SK-N-SH (cell line): ENCODE results near the gene GRK1. TPM values are rescaled to one million over a fixed set of nuclear protein-coding genes. Genes with fewer than 3 reads are reported as not detected.

ENCODE experiments used
- CTCF ChIA-PET: fragments of 300-600, 350-600 bp; formaldehyde crosslinking; extraction: SDS; loops from one replicate; lab custom pipeline; 2021; lab: Yijun Ruan, JAX
- POLR2A ChIA-PET: fragments of 350-600 bp; sonication (Branson Sonifier 250); formaldehyde crosslinking; extraction: SDS; loops from one replicate; lab custom pipeline; 2020; ENCODE audit warnings: antibody characterized with exemption, inconsistent platforms; lab: Yijun Ruan, JAX
- DNase-seq: peaks from one replicate; pipeline ENCODE4 v3.0.0; 2012
- H2AFZ ChIP-seq: fragments of 200-600 bp; sonication (generic); 2 replicates; pipeline ENCODE4 v1.8.1; 2016; ENCODE audit warnings: antibody characterized with exemption, mild to moderate bottlenecking, low read depth
- H3F3A ChIP-seq: fragments of 200-600 bp; sonication (generic); replicated peaks from 2 replicates; pipeline ENCODE3; 2016; ENCODE audit warnings: antibody characterized with exemption, mild to moderate bottlenecking; ENCODE audit not compliant: insufficient read depth
- H3K27ac ChIP-seq, 2 experiments: fragments of 200-500 bp in 1 of 2; fragments of 200-600 bp in 1 of 2; sonication (Bioruptor generic) in 1 of 2; sonication (generic), shearing (Covaris generic) in 1 of 2; 2 replicates each; pipeline versions ENCODE4 v1.5.1 to v1.6.1; 2014 to 2016; ENCODE audit warnings: low read depth in 2 of 2, inconsistent platforms in 1 of 2, low read length in 1 of 2, mild to moderate bottlenecking in 1 of 2, mixed read lengths in 1 of 2
- H3K27me3 ChIP-seq: fragments of 200-600 bp; sonication (generic), shearing (Covaris generic); 2 replicates; pipeline ENCODE4 v1.6.1; 2016; ENCODE audit warnings: mixed run types; ENCODE audit not compliant: insufficient read depth
- H3K36me3 ChIP-seq, 2 experiments: fragments of 200-500 bp in 1 of 2; fragments of 200-600 bp in 1 of 2; sonication (Bioruptor generic) in 1 of 2; sonication (generic) in 1 of 2; replicated peaks in 1 of 2; 2 replicates each; pipeline versions ENCODE3 to v1.5.1; 2014 to 2016; ENCODE audit warnings: low read length in 1 of 2, mild to moderate bottlenecking in 1 of 2; ENCODE audit not compliant: insufficient read depth in 2 of 2, control insufficient read depth in 1 of 2
- H3K4me1 ChIP-seq, 2 experiments: fragments of 200-500 bp in 1 of 2; fragments of 200-600 bp in 1 of 2; sonication (Bioruptor generic) in 1 of 2; sonication (generic), shearing (Covaris generic) in 1 of 2; 2 replicates each; pipeline versions ENCODE4 v1.5.1 to v1.6.1; 2014 to 2016; ENCODE audit warnings: low read depth in 1 of 2, low read length in 1 of 2, mixed run types in 1 of 2; ENCODE audit not compliant: insufficient read depth in 2 of 2, control insufficient read depth in 1 of 2
- H3K4me2 ChIP-seq: fragments of 200-600 bp; sonication (generic), shearing (Covaris generic); 2 replicates; pipeline ENCODE4 v1.6.1; 2017; ENCODE audit warnings: mixed run types
- H3K4me3 ChIP-seq, 2 experiments: fragments of 200-500 bp in 1 of 2; fragments of 200-600 bp in 1 of 2; sonication (Bioruptor generic) in 1 of 2; sonication (generic), shearing (Covaris generic) in 1 of 2; 2 replicates each; pipeline versions ENCODE4 v1.5.1 to v1.8.1; 2014 to 2016; ENCODE audit warnings: low read depth in 2 of 2, inconsistent platforms in 1 of 2, low read length in 1 of 2, mild to moderate bottlenecking in 1 of 2, mixed read lengths in 1 of 2, moderate library complexity in 1 of 2
- H3K79me2 ChIP-seq: fragments of 200-600 bp; sonication (generic); 2 replicates; pipeline ENCODE4 v1.8.1; 2017; ENCODE audit warnings: mild to moderate bottlenecking; ENCODE audit not compliant: insufficient read depth
- H3K9ac ChIP-seq: fragments of 200-600 bp; sonication (generic); 2 replicates; pipeline ENCODE4 v1.6.1; 2017; ENCODE audit warnings: mixed run types
- H3K9me2 ChIP-seq: fragments of 200-600 bp; sonication (generic); 2 replicates; pipeline ENCODE4 v1.6.1; 2017; ENCODE audit warnings: mixed run types
- H3K9me3 ChIP-seq: fragments of 200-600 bp; sonication (generic); 2 replicates; pipeline ENCODE4 v1.6.1; 2017; ENCODE audit warnings: mixed run types, mild to moderate bottlenecking, moderate library complexity
- H4K20me1 ChIP-seq: fragments of 200-600 bp; sonication (generic); 2 replicates; pipeline ENCODE4 v1.6.1; 2017; ENCODE audit warnings: mild to moderate bottlenecking, mixed run types; ENCODE audit not compliant: insufficient read depth
- CHD2 ChIP-seq: fragments of 150-350 bp; IDR thresholded peaks from 2 replicates; pipeline ENCODE4 v1.6.1; 2018; ENCODE audit warnings: low read length; ENCODE audit not compliant: partially characterized antibody
- ELF1 ChIP-seq: IDR thresholded peaks from 2 replicates; pipeline ENCODE4 v1.4.0; 2012
- EP300 ChIP-seq, 2 experiments: IDR thresholded peaks; 2 replicates each; pipeline versions ENCODE4 v1.4.0 to v1.6.1; 2012; ENCODE audit warnings: borderline replicate concordance in 1 of 2, low read depth in 1 of 2, low read length in 1 of 2
- FOSL2 ChIP-seq: IDR thresholded peaks from 2 replicates; pipeline ENCODE4 v1.4.0; 2012; ENCODE audit warnings: low read depth, mild to moderate bottlenecking, moderate library complexity, borderline replicate concordance
- FOXJ3 ChIP-seq: sonication (generic); formaldehyde crosslinking; IDR thresholded peaks from 2 replicates; pipeline ENCODE4 v1.5.1; 2020; ENCODE audit warnings: mild to moderate bottlenecking, missing genetic modification reagents
- GABPA ChIP-seq: IDR thresholded peaks from 2 replicates; pipeline ENCODE4 v1.4.0; 2012; ENCODE audit warnings: low read depth, mild to moderate bottlenecking
- JUND ChIP-seq: IDR thresholded peaks from 2 replicates; pipeline ENCODE4 v1.4.0; 2012
- MAX ChIP-seq: IDR thresholded peaks from 2 replicates; pipeline ENCODE4 v1.4.0; 2012; ENCODE audit warnings: low read depth
- MEF2A ChIP-seq: IDR thresholded peaks from 2 replicates; pipeline ENCODE4 v1.4.0; 2012; ENCODE audit warnings: low read depth, borderline replicate concordance
- MXI1 ChIP-seq: IDR thresholded peaks from 2 replicates; pipeline ENCODE4 v1.6.1; 2012; ENCODE audit warnings: mild to moderate bottlenecking, low read depth, low read length, improper control_type of control experiment
- NFIC ChIP-seq: IDR thresholded peaks from 2 replicates; pipeline ENCODE4 v1.4.0; 2012; ENCODE audit warnings: borderline replicate concordance
- POLR2AphosphoS5 ChIP-seq: IDR thresholded peaks from 2 replicates; pipeline ENCODE4 v1.6.1; 2012; ENCODE audit warnings: low read depth, low read length
- RXRA ChIP-seq: IDR thresholded peaks from 2 replicates; pipeline ENCODE4 v1.4.0; 2012; ENCODE audit warnings: low read depth, mild to moderate bottlenecking, borderline replicate concordance
- SIN3A ChIP-seq: IDR thresholded peaks from 2 replicates; pipeline ENCODE4 v1.6.1; 2012; ENCODE audit warnings: low read depth, mild to moderate bottlenecking, low read length, moderate library complexity, borderline replicate concordance
- SMC3 ChIP-seq: IDR thresholded peaks from 2 replicates; pipeline ENCODE4 v1.6.1; 2012; ENCODE audit warnings: low read depth, low read length, improper control_type of control experiment
- TCF12 ChIP-seq: IDR thresholded peaks from 2 replicates; pipeline ENCODE4 v1.4.0; 2012
- USF1 ChIP-seq: IDR thresholded peaks from 2 replicates; pipeline ENCODE4 v1.4.0; 2012; ENCODE audit warnings: low read depth, borderline replicate concordance
- YY1 ChIP-seq: IDR thresholded peaks from 2 replicates; pipeline ENCODE4 v1.4.0; 2012; ENCODE audit warnings: low read depth, mild to moderate bottlenecking
- ZBTB33 ChIP-seq: IDR thresholded peaks from 2 replicates; pipeline ENCODE4 v1.4.0; 2012; ENCODE audit warnings: low read depth, borderline replicate concordance
- WGBS: methylation state at CpG from one replicate; pipeline ENCODE4 v1.1.6; 2017; ENCODE audit warnings: low lambda C conversion rate; 5-methylcytosine and 5-hydroxymethylcytosine counted together
- polyA plus RNA-seq, 3 experiments: library from polyadenylated mRNA; depleted of rRNA; stranded (reverse); fragments of >200 nt; gene quantifications; 2 replicates each; pipeline ENCODE4 v1.2.3, GENCODE V29; 2012
- TF ChIP-seq, protein P1 (sequence below): fragments of 150-350 bp; IDR thresholded peaks from 2 replicates; pipeline ENCODE4 v1.6.1; 2017; ENCODE audit warnings: antibody characterized with exemption, low read length, low read depth, borderline replicate concordance
- TF ChIP-seq, protein P2 (sequence below): fragments of 150-350 bp; IDR thresholded peaks from 2 replicates; pipeline ENCODE4 v1.6.1; 2016; ENCODE audit warnings: mild to moderate bottlenecking, low read depth, low read length

GRK1 gene
- polyA plus RNA-seq, 1 of the 3 experiments (the other 2 are of a cell fraction) = 0.12 TPM

DNA sequence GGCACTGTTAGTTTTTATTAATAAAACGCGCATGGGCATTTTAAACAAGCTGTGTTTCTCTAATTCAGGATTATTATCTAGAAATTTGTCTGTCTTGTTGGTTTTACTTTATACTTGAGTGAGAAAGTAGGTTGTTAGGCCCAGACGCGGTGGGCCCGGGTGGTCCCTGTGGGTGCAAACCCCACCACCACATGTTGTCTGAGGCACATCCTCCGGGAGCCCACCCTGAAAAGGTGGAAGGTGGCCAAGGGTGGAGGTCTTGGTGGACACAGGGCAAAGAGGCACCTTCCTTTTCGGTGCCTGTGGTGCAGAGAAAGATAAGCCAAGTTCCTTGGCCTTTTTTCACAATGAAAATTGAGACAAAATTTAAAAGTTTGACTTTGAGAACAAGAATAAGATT, 25.6 kb upstream of the GRK1 start:
- H3K27ac ChIP-seq = no peak overlapping the region; a peak in 1 of 4 replicates
- H3K9me2 ChIP-seq = no peaks in the 10 kb centered on the region
- TF ChIP-seq ELF1 = no peak
- no peak for TF ChIP-seq FOXJ3
- TF ChIP-seq NFIC = no peak
- TF ChIP-seq USF1 = no peak
- no peak for TF ChIP-seq ZBTB33
- no peak for TF ChIP-seq CHD2
- TF ChIP-seq SIN3A = no peak
- no peak for TF ChIP-seq GABPA
- TF ChIP-seq, protein P1, sequence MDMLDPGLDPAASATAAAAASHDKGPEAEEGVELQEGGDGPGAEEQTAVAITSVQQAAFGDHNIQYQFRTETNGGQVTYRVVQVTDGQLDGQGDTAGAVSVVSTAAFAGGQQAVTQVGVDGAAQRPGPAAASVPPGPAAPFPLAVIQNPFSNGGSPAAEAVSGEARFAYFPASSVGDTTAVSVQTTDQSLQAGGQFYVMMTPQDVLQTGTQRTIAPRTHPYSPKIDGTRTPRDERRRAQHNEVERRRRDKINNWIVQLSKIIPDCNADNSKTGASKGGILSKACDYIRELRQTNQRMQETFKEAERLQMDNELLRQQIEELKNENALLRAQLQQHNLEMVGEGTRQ = no peak
- POLR2A ChIA-PET = no interaction called here
- no peak overlapping the region for H3K9ac ChIP-seq
- no peaks in the 10 kb centered on the region for H3K9me3 ChIP-seq
- H3K4me3 ChIP-seq = no peak overlapping the region
- H4K20me1 ChIP-seq = no peaks in the 10 kb centered on the region
- no peak overlapping the region for H2AFZ ChIP-seq
- CTCF ChIA-PET = interaction anchor here (1.2 to 1.3 kb wide), 2 partner anchors 20 to 83 kb away, joined by 3 read pairs; no protein-coding TSS in a partner anchor
- WGBS = 86% methylated on average over 7 of the region's 7 CpGs
- no peak for DNase-seq
- no peaks in the 10 kb centered on the region for H3K79me2 ChIP-seq
- H3K36me3 ChIP-seq = peaks cover 32 to 53% of the 10 kb centered on the region in 2 experiments
- no peak overlapping the region for H3K4me2 ChIP-seq
- H3K27me3 ChIP-seq = no peaks in the 10 kb centered on the region
- peaks cover 7% of the 10 kb centered on the region for H3F3A ChIP-seq
- peaks cover 0 to 20% of the 10 kb centered on the region in 2 experiments; a peak in 2 of 4 replicates for H3K4me1 ChIP-seq

DNA sequence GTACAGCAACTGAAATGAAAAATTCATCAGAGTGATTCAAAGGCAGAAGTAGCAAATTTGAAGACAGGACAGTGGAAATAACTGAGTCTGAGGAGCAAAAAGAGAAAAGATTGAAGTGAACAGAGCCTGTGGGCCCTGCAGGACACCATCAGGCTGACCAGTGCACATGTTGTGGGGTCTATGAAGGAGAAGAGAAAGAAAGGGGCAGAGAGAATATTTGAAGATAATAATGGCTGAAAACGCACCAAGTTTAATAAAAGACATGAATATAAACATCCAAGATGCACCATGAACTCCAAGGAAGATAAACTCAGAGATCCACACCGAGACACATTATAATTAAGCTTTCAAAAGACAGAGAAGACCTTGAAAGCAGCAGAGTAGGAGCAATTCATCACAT, 24.5 kb upstream of the GRK1 start:
- Histone ChIP-seq H3K4me3 (no peak overlapping the region), H3K4me1 (peaks cover 8 to 31% of the 10 kb centered on the region in 2 experiments; a peak in 3 of 4 replicates), H3K36me3 (peaks cover 32 to 41% of the 10 kb centered on the region in 2 experiments), H3F3A (peaks cover 7% of the 10 kb centered on the region), H2AFZ (no peak overlapping the region), H3K4me2 (no peak overlapping the region), H3K9me2 (no peaks in the 10 kb centered on the region), H4K20me1 (no peaks in the 10 kb centered on the region), H3K27me3 (no peaks in the 10 kb centered on the region), H3K27ac (no peak overlapping the region), H3K9ac (no peak overlapping the region), H3K9me3 (no peaks in the 10 kb centered on the region), H3K79me2 (no peaks in the 10 kb centered on the region)
- no peak for TF ChIP-seq MAX
- no peak for TF ChIP-seq MXI1
- TF ChIP-seq EP300 (IDR thresholded peaks at IDR 0.05; ENCODE audit: borderline replicate concordance in 1 of 2, low read depth in 1 of 2, low read length in 1 of 2) = no peak
- TF ChIP-seq CHD2 = no peak
- TF ChIP-seq YY1 = no peak
- TF ChIP-seq JUND = no peak
- TF ChIP-seq, protein P2, sequence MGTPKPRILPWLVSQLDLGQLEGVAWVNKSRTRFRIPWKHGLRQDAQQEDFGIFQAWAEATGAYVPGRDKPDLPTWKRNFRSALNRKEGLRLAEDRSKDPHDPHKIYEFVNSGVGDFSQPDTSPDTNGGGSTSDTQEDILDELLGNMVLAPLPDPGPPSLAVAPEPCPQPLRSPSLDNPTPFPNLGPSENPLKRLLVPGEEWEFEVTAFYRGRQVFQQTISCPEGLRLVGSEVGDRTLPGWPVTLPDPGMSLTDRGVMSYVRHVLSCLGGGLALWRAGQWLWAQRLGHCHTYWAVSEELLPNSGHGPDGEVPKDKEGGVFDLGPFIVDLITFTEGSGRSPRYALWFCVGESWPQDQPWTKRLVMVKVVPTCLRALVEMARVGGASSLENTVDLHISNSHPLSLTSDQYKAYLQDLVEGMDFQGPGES = no peak
- TF ChIP-seq RXRA = no peak
- no peak for TF ChIP-seq SMC3
- no peak for TF ChIP-seq SIN3A
- TF ChIP-seq, protein P1 = no peak
- no peak for TF ChIP-seq MEF2A
- no peak for TF ChIP-seq FOSL2
- no peak for TF ChIP-seq TCF12
- no peak for TF ChIP-seq POLR2AphosphoS5
- no peak for TF ChIP-seq ELF1
- ChIA-PET CTCF (interaction anchor here (1.2 to 1.3 kb wide), 2 partner anchors 9 to 82 kb away, joined by 3 read pairs; no protein-coding TSS in a partner anchor), POLR2A (no interaction called here)
- DNase-seq = no peak
- 100% methylated on average over 2 of the region's 2 CpGs for WGBS
